ENCODE results near the gene FBXL15.

DNA sequence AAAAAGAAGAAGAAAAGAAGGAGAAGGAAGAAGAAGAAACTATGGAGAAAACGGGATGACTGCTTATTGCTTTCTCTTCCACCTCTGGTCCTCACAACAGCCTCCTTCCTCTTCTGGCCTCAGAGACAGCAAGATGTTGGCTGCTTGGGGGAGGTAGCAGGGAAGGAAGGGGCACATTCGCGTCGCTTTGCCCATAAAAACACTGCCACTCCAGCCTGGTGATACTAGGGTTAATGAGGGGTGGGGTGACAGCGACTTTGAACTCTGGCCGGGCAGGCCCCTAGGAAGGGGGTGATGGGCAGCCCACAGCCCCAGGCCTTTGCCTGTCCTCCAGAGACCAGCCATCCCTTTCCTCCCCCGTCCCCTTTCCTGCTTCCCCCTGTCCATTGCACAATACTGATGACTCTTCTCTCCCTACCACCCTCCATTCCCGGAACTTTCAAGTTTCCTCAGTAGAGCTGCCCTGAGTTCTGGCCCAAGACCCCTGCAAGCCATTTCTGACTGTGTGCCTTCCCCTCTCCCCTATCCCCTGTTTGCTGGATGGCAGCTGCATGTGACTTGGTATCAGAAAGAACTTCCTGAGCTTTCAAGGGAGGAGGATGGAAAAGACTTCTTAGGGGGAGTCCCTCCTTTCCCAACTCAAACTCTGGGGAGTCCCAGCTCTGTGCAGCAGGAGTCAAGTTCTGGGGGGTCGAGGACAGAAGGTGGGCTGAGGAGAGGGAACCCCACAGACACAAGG lies 13.9 kb downstream of the FBXL15 start:
- TF ChIP-seq, protein P1, sequence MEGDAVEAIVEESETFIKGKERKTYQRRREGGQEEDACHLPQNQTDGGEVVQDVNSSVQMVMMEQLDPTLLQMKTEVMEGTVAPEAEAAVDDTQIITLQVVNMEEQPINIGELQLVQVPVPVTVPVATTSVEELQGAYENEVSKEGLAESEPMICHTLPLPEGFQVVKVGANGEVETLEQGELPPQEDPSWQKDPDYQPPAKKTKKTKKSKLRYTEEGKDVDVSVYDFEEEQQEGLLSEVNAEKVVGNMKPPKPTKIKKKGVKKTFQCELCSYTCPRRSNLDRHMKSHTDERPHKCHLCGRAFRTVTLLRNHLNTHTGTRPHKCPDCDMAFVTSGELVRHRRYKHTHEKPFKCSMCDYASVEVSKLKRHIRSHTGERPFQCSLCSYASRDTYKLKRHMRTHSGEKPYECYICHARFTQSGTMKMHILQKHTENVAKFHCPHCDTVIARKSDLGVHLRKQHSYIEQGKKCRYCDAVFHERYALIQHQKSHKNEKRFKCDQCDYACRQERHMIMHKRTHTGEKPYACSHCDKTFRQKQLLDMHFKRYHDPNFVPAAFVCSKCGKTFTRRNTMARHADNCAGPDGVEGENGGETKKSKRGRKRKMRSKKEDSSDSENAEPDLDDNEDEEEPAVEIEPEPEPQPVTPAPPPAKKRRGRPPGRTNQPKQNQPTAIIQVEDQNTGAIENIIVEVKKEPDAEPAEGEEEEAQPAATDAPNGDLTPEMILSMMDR (IDR thresholded peaks at IDR 0.05; ENCODE audit: insufficient read depth, low read depth, low read length) = no peak
- no peak for TF ChIP-seq EZH2 (IDR thresholded peaks at IDR 0.05; ENCODE audit: insufficient read depth, low read length)
